HG03469 (cell line): ENCODE measurements around the gene VPS8.
"Not testable (repeated sequence)": the region's sequence is repeated elsewhere in the genome, so short reads cannot be mapped to it uniquely, and the experiment has no call there.

ENCODE experiments used
- ATAC-seq: cut with Tn5 transposase; IDR thresholded peaks from one replicate; pipeline ENCODE4 v1.9.1; 2021; ENCODE audit warnings: mild to moderate bottlenecking, moderate library complexity, moderate number of reproducible peaks; ENCODE audit not compliant: unreplicated experiment

Gene VPS8

GRCh38 chr3:184912163-184912562, 100.2 kb downstream of the VPS8 start:
- no peak for ATAC-seq

GRCh38 chr3:184914628-184915027, 102.7 kb downstream of the VPS8 start:
- ATAC-seq, result no peak

GRCh38 chr3:184918750-184919149, 106.8 kb downstream of the VPS8 start:
- no peak for ATAC-seq

GRCh38 chr3:184919651-184920050, 107.7 kb downstream of the VPS8 start:
- no peak for ATAC-seq

GRCh38 chr3:184924547-184924946, 112.6 kb downstream of the VPS8 start:
- ATAC-seq, result no peak

- ATAC-seq, result no peak
These were observed 115.9 kb downstream of the VPS8 start for GRCh38 chr3:184927796-184928315.

GRCh38 chr3:184932777-184933176, 120.8 kb downstream of the VPS8 start:
- no peak for ATAC-seq

- ATAC-seq, result no peak
These were observed 125.6 kb downstream of the VPS8 start for GRCh38 chr3:184937611-184938010.

- ATAC-seq, result no peak
These were observed 129.4 kb downstream of the VPS8 start for GRCh38 chr3:184941408-184941807.

GRCh38 chr3:184942735-184943134, 130.8 kb downstream of the VPS8 start:
- no peak for ATAC-seq

- no peak for ATAC-seq
These were observed 132.3 kb downstream of the VPS8 start for GRCh38 chr3:184944241-184944640.

- no peak for ATAC-seq
These were observed 134.1 kb downstream of the VPS8 start for GRCh38 chr3:184945886-184946625.

GRCh38 chr3:184946917-184947316, 135.0 kb downstream of the VPS8 start:
- no peak for ATAC-seq

GRCh38 chr3:184949251-184949965, 137.4 kb downstream of the VPS8 start:
- no peak for ATAC-seq

GRCh38 chr3:184950816-184951215, 138.8 kb downstream of the VPS8 start:
- not testable (repeated sequence) for ATAC-seq

GRCh38 chr3:184952671-184953070, 140.7 kb downstream of the VPS8 start:
- no peak for ATAC-seq

GRCh38 chr3:184953401-184953800, 141.4 kb downstream of the VPS8 start:
- ATAC-seq, result no peak

- no peak for ATAC-seq
These were observed 142.3 kb downstream of the VPS8 start for GRCh38 chr3:184954251-184954650.

- ATAC-seq, result not testable (repeated sequence)
These were observed 142.9 kb downstream of the VPS8 start for GRCh38 chr3:184954851-184955250.

- no peak for ATAC-seq
These were observed 153.9 kb downstream of the VPS8 start for GRCh38 chr3:184965639-184966430.

GRCh38 chr3:184968115-184968514, 156.1 kb downstream of the VPS8 start:
- ATAC-seq, result no peak
